Stimulated activated CD8-positive, alpha-beta memory T cell treated with anti-CD3 and anti-CD28 coated beads, Interleukin-7, amount 100 ng/mL, for 48 hours (primary cell): ENCODE data around the gene TNFAIP8L1.
"Not testable (repeated sequence)": the region's sequence is repeated elsewhere in the genome, so short reads cannot be mapped to it uniquely, and the experiment has no call there.

Experiments used
- DNase-seq, 2 donors: peaks; one replicate each; pipeline ENCODE4 v3.0.0-alpha.2; 2020; ENCODE audit warnings: low read depth in 1 of 2; ENCODE audit errors: extremely low read depth in 1 of 2

TNFAIP8L1 gene

DNA sequence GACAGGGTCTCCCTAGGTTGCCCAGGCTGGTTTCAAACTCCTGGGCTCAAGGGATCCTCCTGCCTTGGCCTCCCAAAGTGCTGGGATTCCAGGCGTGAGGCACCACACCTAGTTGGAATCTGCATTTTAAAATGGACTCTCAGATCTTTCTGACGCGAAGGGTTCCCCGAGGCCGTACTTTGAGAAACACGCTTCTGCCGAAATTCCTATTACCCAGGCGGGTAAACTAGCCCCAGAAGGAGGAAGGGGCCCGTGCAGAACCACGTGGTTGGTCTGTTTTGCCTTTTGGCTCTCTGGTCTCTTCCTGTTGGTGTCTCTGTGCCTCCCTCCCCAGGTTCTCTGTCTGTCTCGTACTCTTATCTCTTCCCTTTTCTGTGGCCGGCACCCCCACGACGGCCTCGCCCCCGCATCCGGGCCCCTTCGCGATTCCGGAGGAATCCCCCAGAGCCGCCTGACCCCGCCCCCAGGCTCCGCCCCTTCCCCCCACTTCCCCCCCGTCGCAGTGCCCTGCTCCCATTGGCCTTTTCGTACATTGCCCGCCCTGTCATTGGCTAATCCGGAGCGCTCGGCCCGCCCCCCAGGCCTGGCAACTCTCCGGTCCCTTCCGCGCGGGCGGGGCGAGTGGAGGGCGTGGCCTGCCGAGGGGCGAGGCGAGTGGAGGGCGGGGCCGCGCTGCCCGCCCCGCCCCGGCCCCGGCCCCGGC is at the start of gene TNFAIP8L1:
TNFAIP8L1 (plus strand) TSS at position 689 of the 703 bp plus-strand sequence. CDS start 12,354 bp downstream, outside the sequence.
- peak; percentile 96 to 98 for DNase-seq

DNA sequence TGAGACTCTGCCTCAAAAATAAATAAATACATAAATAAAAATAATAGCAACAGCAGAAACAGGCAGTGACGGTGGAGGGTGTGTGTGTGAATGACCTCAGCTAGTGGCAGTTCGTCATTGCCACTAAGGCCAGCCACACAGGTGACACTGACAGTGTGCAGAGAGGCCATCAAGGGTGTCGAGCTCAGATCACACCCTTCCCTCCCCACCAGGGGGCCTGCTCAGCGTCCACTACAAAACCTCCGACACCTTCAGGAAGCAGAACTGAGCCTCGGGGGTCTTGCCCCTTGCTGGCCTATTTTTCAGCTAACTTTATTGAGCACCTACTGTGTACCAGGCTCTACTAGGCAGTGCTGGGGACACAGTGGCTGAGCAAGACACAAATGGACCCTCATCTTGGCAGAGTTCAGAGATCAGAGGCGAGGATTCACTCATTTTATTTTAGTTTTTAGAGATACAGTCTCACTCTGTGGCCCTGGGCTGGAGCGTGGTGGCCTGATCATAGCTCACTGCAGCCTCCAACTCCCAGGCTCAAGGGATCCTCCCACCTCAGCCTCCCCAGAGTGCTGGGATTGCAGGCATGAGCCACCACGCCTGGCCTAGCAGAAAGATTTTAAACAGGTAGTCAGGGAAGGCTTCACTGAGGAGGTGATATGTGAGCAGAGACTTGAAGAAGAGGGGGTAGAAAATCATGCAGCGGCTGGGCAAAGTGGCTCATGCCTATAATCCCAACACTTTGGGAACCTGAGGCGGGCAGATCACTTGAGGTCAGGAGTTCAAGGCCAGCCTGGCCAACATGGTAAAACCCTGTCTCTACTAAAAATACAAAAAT is 49.5 kb upstream of the TNFAIP8L1 start:
- DNase-seq = no peak

DNA sequence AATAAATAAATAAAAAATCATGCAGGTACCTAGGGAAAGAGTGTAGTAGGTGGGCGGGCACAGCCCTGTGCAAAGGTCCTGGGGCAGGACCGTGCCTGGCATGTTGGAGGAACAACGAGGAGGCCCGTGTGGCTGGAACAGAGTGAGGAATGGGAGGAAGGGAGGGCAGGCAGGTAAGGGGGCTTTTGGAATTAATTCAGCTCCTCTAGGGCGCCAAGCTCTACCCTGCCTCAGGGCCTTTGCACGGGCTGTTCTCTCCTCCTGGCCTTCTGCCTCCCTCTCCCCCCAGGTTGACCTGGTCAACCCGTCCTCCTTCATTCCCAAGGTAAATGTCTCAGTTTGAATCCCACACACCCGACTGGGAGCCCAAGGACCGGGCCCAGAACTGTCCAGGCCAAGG is 48.8 kb upstream of the TNFAIP8L1 start:
- DNase-seq = no peak

DNA sequence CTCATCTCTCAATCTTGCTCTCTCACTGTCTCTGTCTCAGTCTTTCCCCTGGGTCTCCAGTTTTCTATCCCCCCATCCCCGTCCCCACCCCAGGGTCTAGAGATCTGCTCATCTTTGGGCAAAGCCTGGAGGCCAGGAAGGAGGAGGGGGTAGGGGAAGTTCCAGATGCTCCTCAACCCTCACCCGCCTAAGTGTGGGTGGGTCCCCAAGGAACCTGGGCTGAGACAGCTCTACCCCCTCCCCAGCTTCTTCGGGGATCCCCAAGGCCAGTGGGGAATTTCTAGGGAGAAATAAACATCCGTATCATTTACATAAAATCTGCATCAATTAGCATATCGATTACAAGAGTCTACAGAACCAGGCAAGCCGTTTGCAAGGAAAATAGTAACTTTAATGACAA is 48.0 kb upstream of the TNFAIP8L1 start:
- DNase-seq = no peak

DNA sequence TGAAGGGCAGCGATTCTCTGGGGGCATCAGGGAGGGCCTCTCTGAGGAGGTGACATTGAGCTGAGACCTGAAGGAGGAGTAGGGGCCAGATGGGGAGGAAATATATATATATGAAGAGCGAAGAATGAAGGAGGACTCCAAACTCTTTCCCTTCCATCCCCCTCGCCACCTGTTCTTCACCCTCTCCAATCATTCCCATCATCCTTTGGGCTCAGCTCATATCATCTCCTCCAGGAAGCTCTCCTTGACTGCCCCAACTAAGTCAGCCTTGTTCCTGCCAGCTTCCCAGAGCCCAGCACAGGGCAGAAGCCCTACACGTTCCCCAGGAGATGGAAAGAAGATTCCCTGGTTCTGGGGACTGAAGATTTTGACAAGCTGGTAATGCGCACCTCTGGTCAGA is 46.9 kb upstream of the TNFAIP8L1 start:
- DNase-seq = no peak

DNA sequence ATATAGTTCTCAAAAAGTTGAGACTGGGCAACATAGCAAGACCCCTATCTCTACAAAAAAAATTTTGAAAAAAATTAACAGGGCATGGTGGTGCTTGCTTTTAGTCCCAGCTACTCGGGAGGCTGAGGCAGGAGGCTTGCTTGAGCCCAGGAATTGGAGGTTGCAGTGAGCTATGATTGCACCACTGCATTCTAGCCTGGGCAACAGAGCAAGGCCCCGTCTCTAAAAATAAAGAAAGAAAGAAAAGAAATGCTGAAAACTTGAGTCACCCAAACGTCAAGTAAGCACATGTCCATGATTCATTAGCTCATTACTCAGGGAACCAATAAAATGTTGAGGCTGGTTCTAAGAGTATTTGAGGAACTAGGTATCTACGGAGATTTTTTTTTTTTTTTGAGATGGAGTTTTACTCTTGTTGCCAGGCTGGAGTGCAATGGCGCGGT is 45.9 kb upstream of the TNFAIP8L1 start:
- DNase-seq = no peak

DNA sequence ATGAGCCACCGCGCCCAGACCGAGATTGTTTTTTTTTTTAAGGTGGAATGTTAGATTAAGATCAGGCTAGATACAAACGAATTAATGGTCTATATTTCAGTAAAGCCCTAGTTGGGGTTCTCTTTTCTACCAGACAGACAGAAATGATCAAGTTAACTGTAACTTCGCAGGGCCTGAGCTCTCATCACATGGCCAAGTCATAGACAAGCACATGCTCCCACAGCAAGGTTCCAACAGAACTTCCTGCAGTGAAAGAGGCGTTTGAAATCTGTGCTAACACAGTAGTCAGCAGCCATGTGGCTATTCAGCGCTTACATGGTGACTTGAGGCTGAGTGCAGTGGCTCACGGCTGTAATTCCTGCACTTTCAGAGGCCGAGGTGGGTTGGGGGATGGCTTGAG is 45.1 kb upstream of the TNFAIP8L1 start:
- DNase-seq = no peak

DNA sequence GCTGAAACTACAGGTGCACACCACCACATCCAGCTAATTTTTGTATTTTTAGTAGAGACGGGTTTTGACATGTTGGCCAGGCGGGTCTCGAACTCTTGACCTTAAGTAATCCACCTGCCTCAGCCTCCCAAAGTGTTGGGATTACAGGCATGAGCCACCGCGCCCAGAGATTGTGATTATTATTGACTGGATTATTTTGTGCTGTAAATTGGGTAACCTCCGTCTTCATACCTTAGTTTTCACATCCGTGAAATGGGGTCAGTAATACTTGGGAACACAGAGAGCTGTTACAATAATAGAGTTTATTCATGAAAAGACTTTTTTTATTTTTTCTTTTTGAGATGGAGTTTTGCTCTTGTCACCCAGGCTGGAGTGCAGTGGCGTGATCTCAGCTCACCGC is 44.2 kb upstream of the TNFAIP8L1 start:
- DNase-seq = not testable (repeated sequence)

DNA sequence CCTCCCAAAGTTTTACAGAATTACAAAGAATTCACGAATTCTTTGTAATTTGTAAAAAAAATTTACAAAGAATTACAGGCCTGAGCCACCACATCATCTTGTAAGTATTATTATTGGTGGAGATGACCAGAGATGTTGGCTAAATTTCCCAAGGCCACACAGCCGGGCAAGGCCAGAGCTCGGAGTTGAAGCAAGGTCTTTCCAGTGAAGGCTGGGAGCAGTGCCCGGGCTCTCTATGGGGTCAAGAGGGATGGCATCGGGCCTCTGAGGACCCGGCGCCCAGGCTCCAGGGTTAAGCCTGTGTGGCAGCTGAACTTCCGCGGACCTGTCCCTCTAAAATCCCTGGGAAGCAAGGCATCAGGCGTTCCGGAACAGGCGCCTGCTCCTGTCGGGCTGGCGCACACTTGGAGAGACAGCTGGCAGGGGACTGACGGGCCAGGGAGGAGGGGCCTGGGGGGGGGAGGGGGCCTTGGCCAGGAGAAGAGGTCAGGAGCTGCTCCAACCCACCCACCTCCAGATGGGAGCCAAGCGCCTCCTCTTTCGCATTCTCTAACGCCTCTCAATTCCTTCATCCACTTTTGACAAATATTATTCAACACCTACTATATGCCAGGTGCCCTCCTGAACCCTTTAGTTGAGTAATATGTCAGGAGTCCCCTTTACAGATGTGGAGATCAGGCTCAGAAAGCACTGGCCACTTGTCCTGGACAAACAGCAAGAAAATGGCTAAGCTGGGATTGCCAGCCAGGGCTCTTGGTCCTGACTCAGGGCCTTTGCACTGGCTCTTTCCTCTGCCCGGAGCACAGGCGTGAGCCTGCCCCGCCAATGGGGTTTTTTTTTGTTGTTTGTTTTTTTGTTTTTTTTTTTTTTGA is 43.0 kb upstream of the TNFAIP8L1 start:
- no peak for DNase-seq

DNA sequence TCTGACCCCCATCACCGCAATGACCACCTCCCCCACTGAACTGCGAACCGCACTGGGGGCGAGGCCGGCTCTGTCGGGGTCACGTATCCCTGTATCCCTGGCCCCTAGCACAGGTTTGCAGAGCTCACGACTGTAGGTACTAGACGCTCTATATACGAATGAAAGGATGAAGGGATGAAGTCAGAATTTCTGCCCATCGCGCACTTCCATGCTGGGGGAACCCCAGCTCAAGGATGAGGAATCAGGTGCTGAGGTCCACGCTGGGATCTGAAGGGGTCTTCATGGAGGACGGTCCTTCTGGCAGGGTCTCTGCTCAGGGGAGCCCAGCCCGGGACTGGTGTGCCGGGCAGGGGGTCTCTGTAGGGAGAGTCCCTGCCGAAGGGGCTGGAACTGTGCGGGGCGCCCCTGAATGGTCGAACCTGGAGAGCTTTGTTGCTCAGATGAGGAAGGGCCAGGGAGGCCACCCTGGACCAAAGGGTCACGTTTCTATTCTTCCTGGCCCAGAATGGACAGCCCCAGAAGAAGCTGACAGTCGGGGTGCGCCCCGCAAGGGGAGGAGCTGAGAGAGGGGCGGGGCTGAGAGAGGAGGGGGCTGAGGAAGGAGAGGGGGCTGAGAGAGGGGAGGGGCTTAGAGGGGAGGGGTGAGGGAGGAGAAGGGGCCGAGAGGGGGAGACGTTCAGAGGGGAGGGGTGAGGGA is 41.9 kb upstream of the TNFAIP8L1 start:
- no peak for DNase-seq

DNA sequence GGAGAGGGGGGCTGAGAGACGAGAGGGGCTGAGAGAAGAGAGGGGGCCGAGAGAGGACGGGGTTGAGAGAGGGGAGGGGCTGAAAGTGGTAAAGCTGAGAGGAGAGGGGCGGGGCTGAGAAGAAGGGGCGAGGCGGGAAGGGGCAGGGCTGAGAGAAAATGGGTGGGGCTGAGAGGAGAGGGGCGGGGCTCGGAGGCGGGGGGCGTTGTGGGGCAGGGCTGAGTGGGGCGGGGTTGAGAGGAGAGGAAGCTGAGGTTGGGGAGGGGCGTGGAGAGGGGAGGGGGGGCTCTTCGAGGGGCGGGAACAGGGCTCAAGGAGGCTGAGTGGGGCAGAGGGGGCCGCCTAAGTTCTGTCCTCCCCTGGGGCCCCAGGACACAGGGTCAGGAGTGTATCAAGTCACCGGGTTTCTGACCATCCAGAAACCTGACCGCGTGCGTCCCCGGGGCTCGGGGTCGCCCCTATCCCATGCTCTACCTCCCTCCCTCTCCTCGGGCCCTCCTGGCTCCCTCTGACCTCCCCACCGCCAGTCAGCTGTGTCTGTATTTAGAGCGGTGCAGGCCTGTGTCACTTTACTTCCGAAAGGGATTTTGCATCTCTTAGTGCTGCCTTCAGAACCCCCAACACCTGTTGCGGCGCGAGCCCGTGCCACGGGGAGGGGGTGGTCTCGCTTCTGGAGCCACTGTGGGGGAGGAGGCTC is 41.2 kb upstream of the TNFAIP8L1 start:
- DNase-seq = peak in 1 of 2 donors; percentile 25

DNA sequence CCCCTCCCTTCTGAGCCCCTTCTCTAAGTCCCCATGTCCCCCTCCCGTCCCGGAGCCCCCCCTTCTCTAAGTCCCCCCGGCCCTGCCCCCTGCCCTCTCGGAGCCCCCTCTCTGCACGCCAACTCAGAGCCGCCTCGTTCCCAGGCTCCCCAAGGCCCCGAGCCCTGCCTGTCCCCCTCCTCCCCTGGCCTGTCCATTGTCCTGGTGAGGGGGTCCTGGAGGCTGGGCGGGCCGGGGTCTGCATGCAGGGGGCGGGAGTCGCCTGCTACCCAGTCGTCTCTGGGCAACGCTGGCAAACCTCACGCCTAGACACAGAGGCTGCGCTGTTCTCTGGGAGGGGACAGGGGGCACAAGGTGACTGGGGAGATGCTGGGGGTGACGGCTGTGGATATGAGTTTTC is 40.6 kb upstream of the TNFAIP8L1 start:
- no peak for DNase-seq

DNA sequence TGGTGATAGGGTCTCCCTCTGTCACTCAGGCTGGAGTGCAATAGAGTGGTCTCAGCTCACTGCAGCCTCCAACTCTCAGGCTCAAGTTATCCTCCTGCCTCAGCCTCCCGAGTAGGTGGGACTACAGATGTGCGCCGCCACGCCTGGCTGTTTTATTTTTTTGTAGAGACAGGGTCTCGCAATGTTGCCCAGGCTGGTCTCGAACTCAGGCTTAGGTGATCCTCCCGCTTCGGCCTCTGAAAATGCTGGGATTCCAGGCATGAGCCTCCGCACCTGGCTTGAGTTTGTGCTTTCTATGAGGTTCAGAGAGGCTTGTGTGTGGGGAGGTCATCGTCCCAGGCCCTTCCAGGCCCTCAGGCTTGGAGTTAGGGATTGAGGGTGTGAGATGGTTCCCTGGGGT is 39.2 kb upstream of the TNFAIP8L1 start:
- DNase-seq = no peak

DNA sequence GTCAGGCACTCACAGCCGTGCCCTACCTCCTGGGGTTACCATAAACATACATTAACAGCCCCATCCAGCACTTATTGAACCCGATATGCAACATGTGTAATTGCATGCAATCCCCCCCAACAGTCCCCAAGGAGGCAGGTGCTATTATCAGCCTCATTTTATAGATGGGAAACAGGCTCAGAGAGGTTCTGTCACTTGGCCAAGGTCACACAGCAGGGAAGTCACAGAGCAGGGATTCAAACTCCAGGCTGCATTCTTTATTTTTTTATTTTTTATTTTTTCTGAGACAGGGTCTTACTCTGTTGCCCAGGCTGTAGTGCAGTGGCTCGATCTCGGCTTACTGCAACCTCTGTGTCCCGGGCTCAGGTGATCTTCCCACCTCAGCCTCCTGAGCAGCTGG is 38.4 kb upstream of the TNFAIP8L1 start:
- DNase-seq = no peak

DNA sequence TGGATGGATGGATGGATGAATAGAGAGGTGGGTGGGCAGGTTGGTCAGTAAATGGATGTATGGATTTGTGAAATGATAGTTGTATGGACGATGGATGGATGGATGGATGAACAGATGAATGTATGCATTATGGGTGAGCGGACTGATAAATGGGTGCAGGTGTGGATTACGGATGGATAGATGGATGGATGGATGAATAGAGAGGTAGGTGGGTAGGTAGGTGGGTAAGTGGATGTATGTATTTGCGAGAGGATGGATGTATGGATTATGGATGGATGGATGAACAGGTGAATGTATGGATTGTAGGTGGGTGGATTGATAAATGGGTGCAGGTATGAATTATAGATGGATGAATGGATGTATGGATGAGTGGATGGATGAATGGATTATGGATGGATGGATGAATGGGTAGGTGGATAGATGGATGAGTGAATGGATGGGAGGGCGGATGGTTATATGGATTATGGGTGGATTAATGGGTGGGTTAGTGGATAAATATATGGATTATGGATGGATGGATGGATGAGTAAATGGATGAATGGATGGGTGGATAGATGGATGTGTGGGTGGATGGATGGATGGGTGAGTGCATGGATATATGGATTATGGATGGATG is 37.0 kb upstream of the TNFAIP8L1 start:
- no peak for DNase-seq

DNA sequence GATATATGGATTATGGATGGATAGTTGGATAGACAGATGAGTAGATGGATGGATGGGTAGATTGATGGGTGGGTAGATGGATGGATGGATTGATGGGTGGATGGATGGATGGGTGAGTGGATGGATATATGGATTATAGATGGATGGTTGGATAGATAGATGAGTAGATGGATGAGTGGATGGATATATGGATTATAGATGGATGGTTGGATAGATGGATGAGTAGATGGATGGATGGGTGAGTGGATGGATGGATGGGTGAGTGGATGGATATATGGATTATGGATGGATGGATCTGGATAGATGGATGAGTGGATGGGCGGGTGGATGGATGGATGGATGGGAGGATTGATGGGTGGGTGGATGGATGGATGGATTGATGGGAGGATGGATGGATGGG is 36.4 kb upstream of the TNFAIP8L1 start:
- no peak for DNase-seq

DNA sequence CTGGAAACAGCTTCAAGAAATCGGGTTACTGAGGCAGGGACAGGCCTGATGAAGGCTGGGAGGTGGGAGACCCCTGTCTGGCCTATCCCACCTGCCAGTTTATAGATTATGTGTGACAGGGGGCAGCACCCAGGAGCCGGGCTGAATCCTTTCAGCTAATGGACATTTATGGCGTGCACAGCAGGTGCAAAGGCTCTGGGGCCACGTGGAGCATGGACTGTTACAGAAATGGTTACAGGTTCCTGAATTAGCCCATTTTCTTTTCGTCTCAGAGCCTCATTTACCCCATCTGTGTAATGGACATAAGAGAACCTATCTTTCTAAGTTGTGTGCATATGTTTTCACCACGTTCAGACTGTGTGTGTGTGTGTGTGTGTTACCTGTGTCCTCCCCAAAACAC is 34.4 kb upstream of the TNFAIP8L1 start:
- DNase-seq = no peak

DNA sequence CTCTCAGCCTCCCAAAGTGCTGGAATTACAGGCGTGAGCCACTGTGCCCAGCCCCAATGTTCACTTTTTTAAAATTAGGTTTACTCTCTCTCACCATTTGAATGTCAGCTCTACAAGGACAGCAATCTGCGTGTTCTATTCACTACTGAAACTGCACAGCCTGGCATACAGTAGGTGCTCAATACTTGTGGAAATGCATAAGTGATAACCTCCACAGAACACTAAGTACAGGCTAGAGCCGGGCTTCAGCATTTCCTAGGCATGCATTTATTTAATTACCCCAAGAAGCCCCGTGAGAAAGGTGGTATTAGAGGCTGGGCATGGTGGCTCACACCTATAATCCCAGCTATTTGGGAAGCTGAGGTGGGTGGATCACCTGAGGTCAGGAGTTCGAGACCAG is 33.1 kb upstream of the TNFAIP8L1 start:
- DNase-seq = no peak

DNA sequence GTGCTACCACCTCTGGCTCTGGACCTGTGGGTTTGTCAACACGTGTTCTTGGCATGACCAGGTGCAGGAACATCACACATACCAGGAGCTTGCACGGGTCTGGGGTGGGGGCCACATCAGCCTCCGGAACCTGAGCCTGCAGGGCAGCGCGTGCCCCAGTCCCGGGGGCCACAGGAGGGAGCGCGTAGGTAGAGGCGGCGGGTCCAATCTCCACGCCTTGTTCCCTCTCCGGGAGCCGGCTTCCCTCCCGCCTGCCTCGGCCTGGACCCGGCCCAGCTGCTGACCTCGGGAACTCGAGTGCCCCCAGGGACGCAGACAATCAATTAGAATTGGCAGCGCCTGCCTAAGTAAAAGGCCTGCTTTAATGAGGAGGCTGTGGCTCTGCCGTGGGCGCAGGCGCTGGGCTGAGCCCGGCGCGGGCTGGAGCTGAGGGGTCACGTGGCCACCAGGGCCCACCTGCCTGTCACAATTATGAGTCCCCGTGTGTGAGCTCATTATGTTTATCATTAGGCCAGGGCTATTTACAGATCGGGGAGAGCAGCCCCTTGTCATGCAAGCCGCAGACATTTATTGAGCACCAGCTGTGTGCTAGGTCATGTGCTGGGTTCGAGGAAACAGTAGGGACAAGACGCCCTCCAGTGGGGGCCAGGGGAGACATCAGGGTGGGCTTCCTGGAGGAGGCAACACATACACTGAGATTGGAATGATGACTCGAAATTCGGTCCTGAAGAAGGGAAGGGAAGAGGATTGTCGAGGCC is 32.2 kb upstream of the TNFAIP8L1 start:
- DNase-seq = no peak
